Dermis blood vessel endothelial cell (primary cell): ENCODE results near the gene ATRIP. TPM values are rescaled to one million over a fixed set of nuclear protein-coding genes. Genes with fewer than 3 reads are reported as not detected.
A peak's percentile ranks its signal among the peaks of the same experiment; 100 is the strongest.
"Not testable (repeated sequence)": the region's sequence is repeated elsewhere in the genome, so short reads cannot be mapped to it uniquely, and the experiment has no call there.

Experiments used
- DNase-seq: peaks from one replicate; pipeline ENCODE4 v3.0.0; 2010
- total RNA-seq: library from RNA; depleted of rRNA; stranded (reverse); fragments of >200 nt; gene quantifications from 2 replicates; pipeline ENCODE4 v1.2.3, GENCODE V29; 2014

Gene ATRIP
- total RNA-seq, 1 donor from 2014 or later: 8.2 TPM

DNA sequence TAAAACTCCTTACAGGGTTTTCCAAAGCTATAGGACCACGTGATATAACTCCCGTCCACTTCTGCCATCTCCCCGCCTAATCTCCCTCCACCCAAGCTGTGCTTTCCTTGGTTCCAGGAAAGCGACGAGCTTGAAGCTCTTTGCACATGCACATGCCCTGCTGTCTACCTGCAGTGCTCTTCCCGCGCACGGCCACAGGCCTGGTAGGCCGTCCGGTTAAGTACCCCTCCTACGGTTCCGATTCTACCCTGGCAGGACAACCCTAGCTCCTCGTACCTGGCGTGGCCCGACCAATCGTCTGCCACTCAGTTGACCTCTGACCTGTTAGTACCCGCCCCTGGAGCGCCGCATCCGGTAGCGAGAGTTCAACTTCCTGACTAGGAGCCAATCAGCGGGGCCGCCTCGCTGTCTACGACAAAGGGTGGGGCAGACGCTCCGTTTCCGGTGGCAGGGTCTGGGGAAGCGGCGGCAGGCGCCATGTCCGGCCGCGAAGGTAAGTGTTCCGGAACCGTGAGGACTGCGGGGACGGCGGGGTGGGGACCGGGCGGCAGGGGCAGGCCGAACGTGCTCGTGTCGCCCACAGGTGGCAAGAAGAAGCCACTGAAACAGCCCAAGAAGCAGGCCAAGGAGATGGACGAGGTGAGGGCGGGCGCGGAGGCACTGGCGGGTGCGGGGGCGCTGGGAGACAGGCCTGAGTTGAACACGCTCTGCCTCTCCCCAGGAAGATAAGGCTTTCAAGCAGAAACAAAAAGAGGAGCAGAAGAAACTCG, 6.5 kb upstream of the ATRIP start, which contains the start of the genes CCDC51 and TMA7:
Gene CCDC51, minus strand, starts transcription at position 300 of the 770 bp plus-strand sequence. CDS start 4,991 bp downstream, outside the sequence.
Gene TMA7, plus strand, starts transcription at position 438 of the 770 bp plus-strand sequence. Its CDS starts 40 bp downstream, at position 478.
- DNase-seq: peak; percentile 97

- DNase-seq: peak; percentile 47
These were observed 6.0 kb upstream of the ATRIP start for GRCh38 chr3:48440590-48440958.

DNA sequence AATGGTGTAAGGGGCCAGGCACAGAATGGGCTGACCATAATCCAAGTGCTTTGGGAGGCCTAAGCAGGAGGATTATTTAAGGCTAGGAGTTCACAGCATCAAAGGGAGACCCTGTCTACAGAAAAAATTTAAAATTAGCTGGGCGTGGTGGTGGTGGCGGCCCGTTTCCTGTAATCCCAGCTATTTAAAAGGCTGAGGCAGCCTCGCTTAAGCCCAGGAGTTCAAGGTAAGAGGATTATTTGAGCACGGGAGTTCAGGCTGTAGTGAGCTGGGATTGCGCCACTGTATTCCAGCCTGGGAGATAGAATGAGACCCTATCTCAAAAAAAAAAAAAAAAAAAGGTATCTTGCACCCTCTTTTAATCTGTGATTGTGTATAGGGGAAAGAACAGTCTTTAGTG, 4.6 kb upstream of the ATRIP start:
- DNase-seq: no peak

- DNase-seq: no peak
These were observed 1.2 kb upstream of the ATRIP start for GRCh38 chr3:48445277-48445882.

GRCh38 chr3:48446043-48446424, 503 bp upstream of the ATRIP start:
- no peak for DNase-seq

DNA sequence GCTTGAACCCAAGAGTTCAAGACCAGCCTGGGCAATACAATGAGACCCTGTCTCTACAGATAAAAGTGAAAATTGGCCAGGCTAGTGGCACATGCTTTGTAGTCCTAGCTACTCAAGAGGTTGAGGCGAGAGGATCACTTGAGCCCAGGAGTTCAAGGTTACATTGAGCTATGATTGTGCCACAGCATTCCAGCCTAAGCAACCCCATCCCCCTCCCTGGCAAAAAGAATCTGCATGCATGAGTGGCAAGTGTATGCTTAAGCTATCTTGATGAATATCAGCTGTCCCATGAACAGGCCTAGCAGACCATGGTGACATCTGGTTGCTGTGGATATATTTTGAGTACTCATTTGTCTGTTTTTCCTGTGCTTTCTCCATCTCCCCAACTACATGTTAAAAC, 4.7 kb downstream of the ATRIP start:
- no peak for DNase-seq

GRCh38 chr3:48456456-48456855, 9.9 kb downstream of the ATRIP start:
- DNase-seq: no peak

- no peak for DNase-seq
These were observed 12.8 kb downstream of the ATRIP start for GRCh38 chr3:48459331-48459730.

GRCh38 chr3:48459773-48460516, 13.4 kb downstream of the ATRIP start:
- no peak for DNase-seq

DNA sequence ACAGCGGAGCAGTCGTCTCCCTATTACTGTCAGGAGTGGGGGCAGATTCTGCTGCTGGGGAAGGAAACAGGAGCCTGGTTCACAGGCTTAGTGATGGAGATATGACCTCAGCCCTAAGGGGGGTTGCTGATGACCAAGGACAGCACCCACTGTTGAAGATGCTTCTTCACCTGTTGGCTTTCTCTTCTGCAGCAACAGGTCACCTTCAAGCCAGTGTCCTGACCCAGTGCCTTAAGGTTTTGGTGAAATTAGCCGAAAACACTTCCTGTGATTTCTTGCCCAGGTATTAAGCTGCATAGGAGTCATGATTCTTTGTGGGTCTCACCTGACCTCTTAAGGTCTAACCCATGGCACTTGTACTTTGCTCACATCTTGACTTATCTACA, 14.0 kb downstream of the ATRIP start:
- no peak for DNase-seq

- not testable (repeated sequence) for DNase-seq
These were observed 15.2 kb downstream of the ATRIP start for GRCh38 chr3:48461767-48462166.

DNA sequence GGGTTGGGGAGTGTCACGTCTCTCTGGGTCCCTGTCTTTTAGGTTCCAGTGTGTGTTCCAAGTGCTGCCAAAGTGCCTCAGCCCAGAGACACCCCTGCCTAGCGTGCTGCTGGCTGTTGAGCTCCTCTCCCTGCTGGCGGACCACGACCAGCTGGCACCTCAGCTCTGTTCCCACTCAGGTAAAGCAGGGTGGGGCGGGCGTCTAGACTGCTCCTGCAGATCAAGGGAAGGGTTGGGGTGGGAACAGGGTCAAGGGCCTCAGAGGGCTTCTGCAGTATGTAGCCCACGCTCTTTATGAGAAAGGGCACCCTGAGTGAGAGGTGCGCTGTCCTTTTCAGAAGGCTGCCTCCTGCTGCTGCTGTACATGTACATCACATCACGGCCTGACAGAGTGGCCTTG, 17.2 kb downstream of the ATRIP start:
- DNase-seq: no peak

- no peak for DNase-seq
These were observed 18.2 kb downstream of the ATRIP start for GRCh38 chr3:48464713-48465221.

DNA sequence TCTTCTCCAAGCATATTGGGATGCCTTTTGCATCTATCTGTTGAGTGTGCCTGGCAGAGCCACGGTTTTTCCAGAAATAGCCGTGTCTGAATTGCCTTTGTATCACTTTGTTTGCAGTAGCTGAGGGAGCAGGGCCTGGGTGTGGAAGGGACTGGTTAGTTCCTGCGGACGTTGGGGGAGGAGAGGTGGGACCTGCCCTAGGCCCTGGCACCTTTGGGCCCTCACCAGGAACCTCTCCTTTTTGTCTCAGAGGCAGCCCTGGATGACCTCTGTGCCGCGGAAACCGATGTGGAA, 18.6 kb downstream of the ATRIP start:
- DNase-seq: no peak

- DNase-seq: peak; percentile 100
These were observed 19.2 kb downstream of the ATRIP start for GRCh38 chr3:48465531-48466378.

GRCh38 chr3:48466386-48467109, 20.0 kb downstream of the ATRIP start:
- DNase-seq: peak; percentile 32

DNA sequence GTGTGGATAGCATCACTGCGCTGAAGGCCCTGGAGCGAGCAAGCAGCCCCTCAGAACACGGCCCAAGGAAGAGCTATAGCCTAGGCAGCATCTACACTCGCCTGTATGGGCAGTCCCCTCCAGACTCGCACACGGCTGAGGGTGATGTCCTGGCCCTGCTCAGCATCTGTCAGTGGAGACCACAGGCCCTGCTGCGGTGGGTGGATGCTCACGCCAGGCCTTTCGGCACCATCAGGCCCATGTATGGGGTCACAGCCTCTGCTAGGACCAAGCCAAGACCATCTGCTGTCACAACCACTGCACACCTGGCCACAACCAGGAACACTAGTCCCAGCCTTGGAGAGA, 20.5 kb downstream of the ATRIP start:
- DNase-seq: no peak

DNA sequence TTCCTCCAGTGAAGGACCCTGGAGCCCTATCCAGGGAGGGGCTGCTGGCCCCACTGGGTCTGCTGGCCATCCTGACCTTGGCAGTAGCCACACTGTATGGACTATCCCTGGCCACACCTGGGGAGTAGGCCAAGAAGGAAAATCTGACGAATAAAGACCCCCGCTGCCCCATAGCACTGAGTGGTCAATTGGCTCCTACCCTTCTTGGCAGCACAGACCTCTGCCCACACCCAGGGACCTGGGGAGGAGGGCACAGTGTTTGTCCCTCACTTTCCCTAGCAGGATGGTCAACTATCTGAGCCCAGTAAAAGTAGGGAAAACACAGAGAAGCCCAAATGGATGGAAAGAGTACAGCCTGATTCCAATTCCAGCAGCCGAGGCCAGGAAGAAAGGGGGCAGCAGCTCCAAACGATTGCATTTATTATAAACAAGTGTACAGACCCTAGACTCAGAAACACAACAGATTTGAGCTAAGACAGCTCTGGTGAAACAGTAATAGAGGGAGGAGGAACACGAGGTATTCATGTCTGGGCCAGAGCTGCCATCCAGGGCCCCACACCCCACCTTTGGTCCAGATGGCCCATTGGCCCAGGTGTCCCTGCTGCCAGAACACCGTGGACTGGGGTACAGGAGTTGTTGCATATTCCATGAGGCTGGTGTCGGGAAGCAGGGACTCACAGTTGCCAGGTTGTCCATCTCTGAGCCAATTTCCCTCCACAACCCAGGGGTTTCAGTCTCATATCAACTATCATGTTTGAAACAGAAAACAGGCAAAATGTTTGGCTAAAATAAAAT, 21.1 kb downstream of the ATRIP start:
- no peak for DNase-seq

GRCh38 chr3:48468329-48468731, 21.8 kb downstream of the ATRIP start:
- no peak for DNase-seq

- no peak for DNase-seq
These were observed 22.7 kb downstream of the ATRIP start for GRCh38 chr3:48469046-48469915.
